ENCODE data around the gene MRRF. TPM values are rescaled to one million over a fixed set of nuclear protein-coding genes. Genes with fewer than 3 reads are reported as not detected.

Gene MRRF
- total RNA-seq (10 to 100 TPM; 45.5 to 54.1 TPM), polyA plus RNA-seq (ENCODE audit: insufficient read depth, low read depth, low replicate concordance) (63.4 TPM)
- long read RNA-seq, donor 1, full-length matches to known transcripts = 2 of 7 reads
- long read RNA-seq, donor 1, partial matches to known transcripts = 5 of 7 reads
- long read RNA-seq, donor 1, other reads (novel, unspliced or antisense) = 0 of 7 reads
- long read RNA-seq, donor 2, full-length matches to known transcripts = 3 of 3 reads
- long read RNA-seq, donor 2, partial matches to known transcripts = 0 of 3 reads
- long read RNA-seq, donor 2, other reads (novel, unspliced or antisense) = 0 of 3 reads

GRCh38 chr9:122264360-122265148, at the start of gene MRRF, which contains the start of gene RBM18:
MRRF (plus strand) TSS chr9:122264882; CDS start chr9:122270892, 6,010 bp downstream.
RBM18 (minus strand) TSS chr9:122264840; CDS start chr9:122261492, 3,348 bp downstream.
- H3K27ac ChIP-seq = peak within 1 kb of the TSS; percentile 88 to 91
- peak within 1 kb of the TSS; percentile 87 for H3K4me3 ChIP-seq
- peak; percentile 93 for DNase-seq
- no peaks in the 10 kb centered on the region for H3K9me3 ChIP-seq
- 0 to 1% methylated on average over 27 to 56 of the region's 60 CpGs for WGBS, 2 donors
- TF ChIP-seq CTCF (IDR thresholded peaks at IDR 0.05) (peak in 1 of 3 experiments; percentile 18), POLR2A (IDR thresholded peaks at IDR 0.05) (peak; percentile 42)
- H3K27me3 ChIP-seq = no peaks in the 10 kb centered on the region
- peaks cover 9% of the 10 kb centered on the region for H3K4me1 ChIP-seq
- no peaks in the 10 kb centered on the region for H3K36me3 ChIP-seq (ENCODE audit: low read depth, missing control alignments)
- intact Hi-C loops (cut with DNase I; ENCODE audit: low total_unique reads) = no loop called here

GRCh38 chr9:122215663-122216062, 49.0 kb upstream of the MRRF start:
- intact Hi-C loops (cut with DNase I; ENCODE audit: low total_unique reads) = no loop called here
- 94 to 100% methylated on average over 1 of the region's 1 CpG for WGBS, 2 donors
- no peak for DNase-seq
- H3K9me3 ChIP-seq = no peaks in the 10 kb centered on the region
- TF ChIP-seq POLR2A (IDR thresholded peaks at IDR 0.05) = no peak
- TF ChIP-seq CTCF (IDR thresholded peaks at IDR 0.05) = no peak
- H3K36me3 ChIP-seq (ENCODE audit: low read depth, missing control alignments) = no peaks in the 10 kb centered on the region
- H3K4me3 ChIP-seq = no peak overlapping the region
- no peak overlapping the region for H3K27ac ChIP-seq
- peaks cover 25% of the 10 kb centered on the region for H3K4me1 ChIP-seq
- peaks cover 3% of the 10 kb centered on the region for H3K27me3 ChIP-seq

- 45 to 56% methylated on average over 4 of the region's 4 CpGs for WGBS, 2 donors
- H3K9me3 ChIP-seq = no peaks in the 10 kb centered on the region
- peaks cover 25% of the 10 kb centered on the region for H3K4me1 ChIP-seq
- no peak overlapping the region for H3K4me3 ChIP-seq
- TF ChIP-seq CTCF (IDR thresholded peaks at IDR 0.05) (no peak), POLR2A (IDR thresholded peaks at IDR 0.05) (no peak)
- H3K36me3 ChIP-seq (ENCODE audit: low read depth, missing control alignments) = no peaks in the 10 kb centered on the region
- DNase-seq = no peak
- intact Hi-C loops (cut with DNase I; ENCODE audit: low total_unique reads) = no loop called here
- no peak overlapping the region for H3K27ac ChIP-seq
- peaks cover 5% of the 10 kb centered on the region for H3K27me3 ChIP-seq
Observed at GRCh38 chr9:122216138-122216797, 48.4 kb upstream of the MRRF start.

- Histone ChIP-seq H3K9me3 (no peaks in the 10 kb centered on the region), H3K4me3 (no peak overlapping the region), H3K27ac (no peak overlapping the region), H3K27me3 (peaks cover 6% of the 10 kb centered on the region), H3K36me3 (ENCODE audit: low read depth, missing control alignments) (no peaks in the 10 kb centered on the region), H3K4me1 (peaks cover 25% of the 10 kb centered on the region)
- no peak for DNase-seq
- TF ChIP-seq CTCF (IDR thresholded peaks at IDR 0.05) (no peak), POLR2A (IDR thresholded peaks at IDR 0.05) (no peak)
- 22 to 32% methylated on average over 13 to 35 of the region's 35 CpGs for WGBS, 2 donors
- intact Hi-C loops (cut with DNase I; ENCODE audit: low total_unique reads) = no loop called here
Observed at GRCh38 chr9:122216798-122217418, 47.8 kb upstream of the MRRF start.
